Stimulated activated CD4-positive, alpha-beta T cell treated with anti-CD3 and anti-CD28 coated beads, Interleukin-4, amount 100 ng/mL, for 4 hours (primary cell): Measurements from ENCODE around the gene PARD3.
"Not testable (repeated sequence)": the region's sequence is repeated elsewhere in the genome, so short reads cannot be mapped to it uniquely, and the experiment has no call there.

Experiments used
- DNase-seq, 2 experiments: peaks; one replicate each; pipeline ENCODE4 v3.0.0-alpha.2; 2020

The PARD3 gene

GRCh38 chr10:34439386-34439785, 375.7 kb downstream of the PARD3 start:
- DNase-seq: not testable (repeated sequence)

GRCh38 chr10:34438741-34439140, 376.4 kb downstream of the PARD3 start:
- DNase-seq: no peak

- DNase-seq: no peak
Measured at GRCh38 chr10:34437906-34438305, 377.2 kb downstream of the PARD3 start.

GRCh38 chr10:34434119-34434594, 380.9 kb downstream of the PARD3 start:
- DNase-seq: no peak

GRCh38 chr10:34433241-34434076, 381.6 kb downstream of the PARD3 start:
- no peak for DNase-seq

GRCh38 chr10:34432589-34432988, 382.5 kb downstream of the PARD3 start:
- no peak for DNase-seq

- no peak for DNase-seq
Measured at GRCh38 chr10:34430685-34431084, 384.4 kb downstream of the PARD3 start.

- DNase-seq: no peak
Measured at GRCh38 chr10:34428501-34428900, 386.6 kb downstream of the PARD3 start.

GRCh38 chr10:34427911-34428216, 387.2 kb downstream of the PARD3 start:
- DNase-seq: no peak

- not testable (repeated sequence) for DNase-seq
Measured at GRCh38 chr10:34427158-34427910, 387.8 kb downstream of the PARD3 start.

GRCh38 chr10:34426538-34427157, 388.4 kb downstream of the PARD3 start:
- not testable (repeated sequence) for DNase-seq

- no peak for DNase-seq
Measured at GRCh38 chr10:34426041-34426440, 389.1 kb downstream of the PARD3 start.

GRCh38 chr10:34423673-34424625, 391.1 kb downstream of the PARD3 start:
- no peak for DNase-seq

GRCh38 chr10:34420795-34421194, 394.3 kb downstream of the PARD3 start:
- DNase-seq: no peak

- DNase-seq: no peak
Measured at GRCh38 chr10:34420273-34420672, 394.8 kb downstream of the PARD3 start.

- no peak for DNase-seq
Measured at GRCh38 chr10:34415039-34415438, 400.1 kb downstream of the PARD3 start.

GRCh38 chr10:34413756-34414587, 401.1 kb downstream of the PARD3 start:
- no peak for DNase-seq

GRCh38 chr10:34413214-34413613, 401.9 kb downstream of the PARD3 start:
- DNase-seq: no peak

- no peak for DNase-seq
Measured at GRCh38 chr10:34408956-34409355, 406.1 kb downstream of the PARD3 start.

- no peak for DNase-seq
Measured at GRCh38 chr10:34408381-34408780, 406.7 kb downstream of the PARD3 start.

- DNase-seq: no peak
Measured at GRCh38 chr10:34407324-34407805, 407.7 kb downstream of the PARD3 start.
